Hematopoietic multipotent progenitor cell treated with erythropoietin and hydrocortisone succinate and interleukin-3 and kit ligand, for 4 days (in vitro differentiated cells): ENCODE results near the gene TSPAN3.

Experiments used
- DNase-seq: peaks from one replicate; pipeline ENCODE4 v3.0.0-alpha.2; 2015

Gene TSPAN3

DNA sequence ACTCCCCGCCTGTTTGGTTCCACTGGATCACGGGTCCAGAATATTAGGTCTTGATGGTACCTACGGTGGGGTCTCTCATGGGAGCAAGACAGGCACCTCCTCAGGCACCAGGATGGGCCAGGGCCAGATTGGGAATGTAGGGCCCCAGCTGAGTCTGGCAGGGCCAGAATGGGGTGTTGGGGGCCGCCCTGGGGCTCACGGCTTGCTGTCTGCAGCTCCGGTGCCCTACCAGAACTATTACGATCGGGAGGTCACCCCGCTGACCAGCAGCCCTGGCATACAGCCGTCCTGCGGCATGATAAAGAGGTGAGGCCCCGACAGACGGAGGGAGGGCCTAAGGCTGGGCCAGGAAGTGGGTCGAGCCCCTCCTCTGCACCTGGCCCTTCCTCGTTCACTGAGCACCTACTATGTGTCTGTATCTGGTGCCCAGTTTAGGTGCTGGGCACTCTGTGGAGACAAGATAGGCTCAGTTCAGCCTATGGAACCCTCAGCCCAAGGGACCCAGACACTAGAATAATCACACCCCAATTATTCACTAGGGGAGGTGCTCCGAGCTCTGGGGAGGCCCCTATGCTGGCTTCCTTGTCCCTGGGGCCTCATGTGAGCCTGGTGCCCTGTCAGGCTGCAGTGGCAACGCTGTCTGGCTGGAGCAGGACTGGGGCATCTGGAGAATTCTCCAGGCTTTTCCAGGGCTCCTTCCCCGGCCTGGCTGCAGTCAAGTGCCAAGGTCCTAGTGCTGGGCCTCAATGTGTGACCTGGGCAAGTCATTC lies 38.1 kb downstream of the TSPAN3 start:
- DNase-seq: no peak

DNA sequence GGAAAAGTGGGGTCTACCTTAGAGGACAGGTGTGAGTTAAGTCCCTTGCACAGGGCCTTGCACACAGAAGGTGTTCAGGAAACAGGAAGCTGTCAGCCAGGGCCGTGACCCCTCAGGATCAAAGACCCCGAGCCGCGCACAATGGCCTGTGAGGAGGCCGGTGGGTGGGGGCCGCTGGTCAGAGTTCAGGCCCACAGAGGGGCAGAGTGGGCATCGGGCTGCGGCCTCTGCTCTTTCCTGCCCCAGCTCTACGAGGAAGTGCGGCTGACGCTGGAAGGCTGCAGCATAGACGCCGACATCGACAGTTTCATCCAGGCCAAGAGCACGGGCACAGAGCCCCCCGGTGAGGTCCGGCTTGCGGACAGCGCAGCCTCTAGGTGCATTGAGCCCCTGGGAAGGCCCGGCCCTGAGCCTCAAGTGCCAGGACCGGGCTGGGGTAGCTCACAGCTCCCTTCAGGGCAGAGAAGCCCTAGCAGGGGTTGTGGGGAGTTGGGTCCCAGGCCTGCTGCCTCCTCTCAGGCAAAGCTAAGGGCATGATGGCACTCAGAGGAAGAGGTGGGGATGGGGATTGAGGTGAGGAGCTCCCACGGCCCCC lies 38.8 kb downstream of the TSPAN3 start:
- no peak for DNase-seq

DNA sequence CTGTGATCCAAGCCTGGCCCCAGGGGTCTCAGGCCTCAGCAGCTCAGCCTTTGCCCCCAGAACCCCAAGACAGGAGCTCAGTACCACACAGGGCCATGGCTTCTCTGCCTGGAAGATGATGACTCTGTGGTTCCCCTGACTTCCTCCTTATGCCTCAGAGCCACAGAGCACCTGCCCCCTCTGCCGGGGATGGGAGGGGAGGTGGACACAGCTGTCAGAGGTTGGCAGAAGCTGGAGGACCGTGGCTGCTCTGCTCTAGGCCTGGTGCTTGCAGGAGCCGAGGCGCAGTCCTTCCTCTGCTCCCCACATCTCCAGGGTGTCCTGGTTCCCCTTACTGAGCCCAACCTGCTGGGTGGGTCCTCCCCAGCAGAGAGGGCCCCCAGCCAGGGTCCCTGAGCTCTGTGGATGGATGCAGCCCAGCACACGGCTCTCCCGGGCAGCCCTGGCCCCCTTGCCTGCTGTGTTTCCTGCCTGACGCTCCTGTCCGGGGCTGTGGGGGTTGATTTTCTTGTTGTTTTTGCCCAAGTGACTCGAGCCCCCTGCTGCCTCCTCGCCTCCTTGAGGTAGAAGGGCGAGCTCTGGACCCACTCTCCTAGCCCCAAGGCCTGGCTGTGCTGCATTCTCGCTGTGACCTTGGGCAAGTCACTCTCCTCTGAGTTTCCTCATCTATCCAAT lies 39.4 kb downstream of the TSPAN3 start:
- peak; percentile 84 for DNase-seq

DNA sequence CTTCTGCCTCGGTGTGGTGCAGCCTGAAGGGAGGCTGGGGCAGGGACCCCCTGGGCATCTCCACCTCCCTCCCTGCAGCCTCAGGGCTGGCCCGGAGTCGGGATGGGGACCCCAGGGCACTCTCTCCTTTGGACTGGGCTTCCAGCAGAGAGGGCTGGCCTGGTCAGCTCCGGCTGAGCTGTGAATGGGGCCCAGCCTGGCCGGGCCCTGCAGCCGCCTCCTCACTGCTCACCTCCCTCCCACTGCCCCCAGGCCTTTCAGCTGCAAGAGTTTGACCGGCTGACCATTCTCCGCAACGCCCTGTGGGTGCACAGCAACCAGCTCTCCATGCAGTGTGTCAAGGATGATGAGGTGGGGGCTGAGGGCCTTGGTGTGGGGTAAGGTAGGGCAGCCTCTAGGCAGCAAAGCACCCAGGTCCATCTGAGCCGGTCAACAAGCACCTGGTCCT lies 40.0 kb downstream of the TSPAN3 start:
- no peak for DNase-seq

DNA sequence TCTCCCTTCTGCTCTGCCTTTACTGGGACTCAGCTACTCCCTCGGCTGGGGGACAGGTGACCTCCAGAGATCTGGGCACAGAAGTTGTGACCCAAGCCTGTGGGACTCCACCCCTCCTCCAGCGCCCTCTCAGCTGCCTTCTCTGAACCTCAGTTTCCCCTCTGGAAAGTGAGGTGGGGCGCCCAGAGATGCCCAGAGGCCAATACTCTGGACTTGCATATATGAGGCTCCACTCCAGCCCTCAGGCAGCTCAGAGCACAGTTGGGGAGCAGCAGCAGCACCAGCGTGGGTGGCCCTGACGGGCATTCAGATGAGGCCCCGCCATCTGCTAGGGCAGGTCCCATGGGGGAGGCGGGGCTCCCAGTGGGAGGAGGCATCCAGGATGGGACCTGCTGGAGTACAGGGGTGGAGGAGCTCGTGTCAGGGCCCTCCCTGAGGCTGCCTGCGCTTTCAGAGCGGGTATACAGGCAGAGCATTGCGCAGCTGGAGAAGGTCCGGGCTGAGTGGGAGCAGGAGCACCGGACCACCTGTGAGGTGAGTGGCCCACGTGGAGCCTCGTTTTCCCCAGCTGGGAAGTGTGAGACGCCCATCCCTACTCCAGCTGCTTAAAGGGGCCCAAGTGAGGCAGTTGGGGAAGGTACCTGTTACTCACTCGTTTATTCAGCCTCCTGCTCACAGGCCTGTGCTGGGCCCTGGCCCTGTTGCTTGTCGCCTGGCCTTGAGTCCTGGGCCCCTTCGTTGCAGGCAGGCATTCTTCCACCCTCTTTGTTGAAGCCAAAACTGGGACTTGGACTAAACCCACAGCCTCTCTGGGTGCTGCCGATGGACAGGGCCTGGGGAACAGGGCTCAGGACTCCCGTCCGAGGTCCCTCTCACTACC lies 40.6 kb downstream of the TSPAN3 start:
- DNase-seq: no peak

DNA sequence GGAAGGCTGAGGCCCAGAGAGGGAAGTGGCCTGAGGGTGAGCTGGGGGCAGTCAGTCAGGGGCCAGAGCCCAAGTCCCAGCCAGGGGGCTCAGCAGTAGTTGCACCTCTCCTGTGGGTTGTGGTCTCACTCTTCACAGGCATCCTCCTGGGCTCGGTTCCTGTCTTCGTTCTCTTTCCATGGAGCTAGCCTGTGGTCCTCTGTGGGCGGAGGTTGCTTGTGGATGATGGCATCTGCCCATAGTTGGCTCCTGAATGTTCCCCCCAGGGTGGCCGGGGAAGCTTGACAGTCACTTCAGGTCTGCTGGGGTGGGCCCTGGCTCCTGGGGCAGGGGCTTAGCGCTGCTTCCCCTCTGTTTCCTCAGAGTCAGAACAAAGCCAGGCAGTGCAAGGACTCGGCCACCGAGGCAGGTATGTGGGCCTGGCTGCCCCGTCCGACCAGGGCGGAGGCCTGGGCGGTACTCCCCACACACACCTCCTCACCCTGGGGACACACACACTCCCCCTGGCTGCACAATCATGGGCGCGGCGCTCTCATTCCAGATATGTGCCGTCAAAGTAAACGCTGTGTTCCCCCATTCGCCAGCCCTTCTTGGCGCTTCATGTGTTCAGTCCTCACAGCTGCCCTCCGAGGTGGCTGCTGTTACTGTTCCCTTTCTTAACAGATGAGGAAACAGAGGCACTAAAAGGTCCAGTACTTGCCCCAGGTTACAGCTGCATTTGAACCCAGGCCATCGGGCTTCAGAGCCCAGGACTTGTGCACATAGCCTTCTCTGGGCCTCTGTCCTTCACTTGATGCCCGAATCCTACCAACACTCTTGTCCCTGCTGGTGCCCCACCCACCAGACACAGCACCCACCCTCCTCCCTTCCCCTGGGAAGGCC lies 41.5 kb downstream of the TSPAN3 start:
- DNase-seq: no peak

DNA sequence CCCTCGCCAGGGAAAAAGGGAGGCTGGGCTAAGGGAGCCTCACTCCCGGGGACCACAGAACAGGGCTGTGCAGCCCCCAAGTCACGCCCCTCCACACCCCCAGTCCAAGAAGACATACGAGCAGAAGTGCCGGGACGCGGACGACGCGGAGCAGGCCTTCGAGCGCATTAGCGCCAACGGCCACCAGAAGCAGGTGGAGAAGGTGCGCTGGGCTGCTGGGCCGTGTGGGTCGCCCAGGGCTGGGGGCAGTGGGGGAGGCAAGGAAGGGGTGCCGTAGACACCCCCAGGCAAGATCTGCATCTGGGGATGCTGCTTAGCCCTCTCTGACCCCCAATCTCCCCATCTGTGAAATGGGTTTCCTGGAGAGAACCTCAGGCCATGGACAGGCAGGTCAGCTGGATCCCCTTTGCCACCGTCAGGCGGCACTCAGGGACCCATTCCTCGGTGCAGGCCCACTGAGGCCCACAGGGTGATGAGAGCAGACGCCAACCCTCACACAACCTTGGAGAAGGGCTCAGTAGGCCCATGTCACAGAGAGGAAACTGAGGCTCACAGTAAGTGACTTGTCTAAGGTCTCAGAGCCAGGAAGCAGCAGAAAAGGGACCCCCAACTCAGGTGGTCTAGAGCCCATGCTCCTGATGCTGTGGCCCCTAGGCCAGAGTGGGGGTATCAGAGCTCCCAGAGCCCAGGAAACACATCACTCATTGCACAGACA lies 42.3 kb downstream of the TSPAN3 start:
- no peak for DNase-seq

DNA sequence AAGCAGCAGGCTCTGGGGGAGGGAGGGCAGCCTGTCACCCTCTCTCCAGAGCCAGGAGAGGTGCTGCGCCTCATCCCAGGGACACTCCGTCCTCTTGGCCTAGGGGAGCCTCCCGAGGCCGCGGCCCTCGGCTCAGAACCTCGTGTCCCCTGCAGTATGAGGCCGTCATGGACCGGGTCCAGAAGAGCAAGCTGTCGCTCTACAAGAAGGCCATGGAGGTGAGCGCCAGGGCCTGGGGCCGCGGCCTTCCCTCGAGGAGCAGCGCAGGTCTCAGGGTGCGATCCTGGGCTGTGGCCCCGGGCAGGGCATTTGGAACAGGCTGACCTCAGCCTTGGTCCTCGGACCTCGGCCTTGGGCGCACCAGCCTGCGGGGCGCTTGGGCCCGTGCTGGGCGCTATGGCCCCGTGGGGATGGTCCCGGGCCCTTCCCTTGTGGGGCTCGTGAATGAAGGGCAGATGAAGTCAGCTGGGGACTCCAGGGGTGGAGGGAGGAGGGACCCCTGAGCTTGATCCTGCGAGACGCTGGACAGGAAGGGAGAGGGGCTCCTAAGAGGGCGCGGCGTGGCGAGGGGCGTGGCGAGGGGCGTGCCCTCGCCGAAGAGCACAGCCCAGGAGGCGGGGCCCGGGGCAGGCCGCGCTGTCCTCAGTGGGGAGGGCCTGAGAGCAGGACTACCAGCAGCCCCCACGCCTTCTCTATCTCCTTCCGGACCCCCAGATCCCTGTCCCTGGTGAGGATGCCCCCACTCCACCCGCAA lies 43.0 kb downstream of the TSPAN3 start:
- no peak for DNase-seq

DNA sequence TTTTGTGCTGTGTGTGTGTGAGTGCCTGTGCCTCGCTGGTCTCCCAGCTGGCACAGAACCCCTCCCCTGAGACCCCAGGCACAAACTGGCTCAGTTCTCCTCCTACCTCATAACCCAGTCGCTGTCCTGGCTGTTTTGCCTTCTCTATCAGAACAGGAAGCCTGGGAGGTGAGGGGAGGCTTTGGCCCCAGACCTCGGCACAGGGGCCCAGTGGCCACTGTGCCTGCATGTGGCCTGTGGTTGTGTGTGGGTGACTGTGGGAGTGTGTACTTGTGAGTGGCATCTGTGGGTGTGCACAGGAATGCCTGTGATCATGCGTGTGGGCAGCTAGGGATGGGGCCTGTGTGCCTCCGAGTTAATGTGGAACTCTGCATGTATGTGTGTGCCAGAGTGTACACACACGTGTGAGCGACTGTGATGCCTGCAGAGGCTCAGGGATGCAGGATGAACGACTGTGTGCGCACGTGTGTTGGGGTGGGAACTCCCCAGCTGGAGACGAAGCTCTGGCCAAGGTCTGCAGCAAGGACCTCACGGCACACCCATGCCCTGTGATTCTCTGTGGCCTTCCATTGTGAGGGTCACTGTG lies 43.7 kb downstream of the TSPAN3 start:
- no peak for DNase-seq

DNA sequence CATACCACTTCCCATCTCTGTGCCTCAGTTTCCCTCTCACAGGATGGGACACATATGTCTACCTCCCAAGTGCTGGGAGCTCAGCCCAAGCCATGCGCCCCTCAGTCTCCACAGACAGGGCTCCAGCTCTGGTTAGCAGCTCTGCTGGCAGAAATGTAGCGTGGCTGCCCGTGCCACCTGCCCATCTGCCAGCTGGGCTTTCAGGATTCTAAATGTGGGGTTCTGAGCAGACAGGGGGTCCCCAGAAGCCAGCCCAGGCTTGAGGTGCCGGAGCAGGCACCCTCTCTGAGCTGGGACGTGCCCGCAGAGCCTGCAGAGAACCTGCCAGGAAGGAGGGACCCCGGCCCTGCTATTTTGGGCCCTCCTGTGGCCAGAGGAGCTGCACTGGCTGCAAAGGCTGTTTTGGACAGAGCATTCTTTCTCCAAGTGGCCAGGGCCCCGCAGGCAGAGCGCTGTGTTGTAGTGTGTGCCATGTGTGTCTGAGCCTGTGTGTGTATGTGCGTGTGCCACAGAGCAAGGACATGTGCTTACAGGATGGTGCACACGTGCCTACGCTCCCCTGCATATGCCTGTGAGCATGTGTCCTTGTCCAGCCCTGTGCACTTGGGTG lies 44.3 kb downstream of the TSPAN3 start:
- DNase-seq: no peak

DNA sequence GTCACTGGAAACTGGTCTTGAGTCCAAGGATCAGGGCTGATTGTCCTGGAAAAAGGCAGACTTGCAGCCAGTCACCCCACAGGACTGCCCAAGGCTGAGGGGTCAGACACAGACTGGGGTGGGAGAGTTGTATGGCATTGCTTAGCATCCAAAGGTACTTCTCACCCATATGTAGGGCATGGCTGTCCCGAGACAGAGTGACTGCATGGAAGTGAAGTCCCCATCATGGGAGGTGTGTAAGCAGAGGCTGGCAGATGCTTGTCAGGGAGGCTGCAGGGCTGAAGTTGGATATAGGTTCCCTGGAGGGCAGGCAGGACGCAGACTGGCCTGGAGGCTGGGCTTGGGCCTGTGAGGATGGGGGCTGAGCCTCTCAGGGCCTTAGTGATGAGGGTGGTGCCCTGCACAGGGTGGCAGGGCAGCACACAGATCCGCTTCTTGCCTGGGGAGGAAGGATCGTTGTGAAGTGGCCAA lies 44.9 kb downstream of the TSPAN3 start:
- DNase-seq: no peak

DNA sequence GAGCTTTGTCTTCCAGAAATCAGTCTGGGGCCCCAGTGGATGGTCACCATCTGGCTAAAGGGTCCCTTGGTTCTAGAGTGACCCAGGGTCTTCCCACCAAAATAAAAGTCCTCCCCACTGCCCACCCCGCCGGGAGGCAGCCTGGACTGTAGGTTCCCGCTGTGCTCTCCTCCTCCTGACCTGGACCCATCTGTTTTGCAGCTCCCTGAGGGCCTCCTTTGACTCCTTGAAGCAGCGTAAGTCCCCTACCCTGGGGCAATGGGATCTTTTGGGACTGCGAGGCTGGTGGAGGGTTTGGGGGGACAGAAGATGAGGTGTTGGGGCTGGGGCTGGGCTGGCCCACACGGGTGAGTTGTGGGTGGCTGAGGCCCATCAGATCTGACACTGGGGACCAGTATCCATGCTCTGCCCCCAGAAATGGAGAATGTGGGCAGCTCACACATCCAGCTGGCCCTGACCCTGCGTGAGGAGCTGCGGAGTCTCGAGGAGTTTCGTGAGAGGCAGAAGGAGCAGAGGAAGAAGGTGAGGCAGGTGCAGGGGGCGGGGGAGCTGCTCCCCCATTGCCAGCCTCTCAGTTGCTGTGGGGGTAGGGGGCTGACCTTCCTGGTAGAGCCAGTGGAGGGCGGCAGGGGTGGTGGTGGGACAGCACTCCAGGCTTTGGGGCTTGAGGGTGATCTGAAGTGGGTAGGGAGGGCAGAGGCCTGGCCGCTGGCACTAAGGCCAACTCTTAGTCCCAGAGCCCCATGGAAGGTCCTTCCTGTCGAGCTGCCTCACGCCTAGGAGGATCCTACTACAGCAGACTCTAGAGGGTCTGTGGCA lies 45.6 kb downstream of the TSPAN3 start:
- no peak for DNase-seq

DNA sequence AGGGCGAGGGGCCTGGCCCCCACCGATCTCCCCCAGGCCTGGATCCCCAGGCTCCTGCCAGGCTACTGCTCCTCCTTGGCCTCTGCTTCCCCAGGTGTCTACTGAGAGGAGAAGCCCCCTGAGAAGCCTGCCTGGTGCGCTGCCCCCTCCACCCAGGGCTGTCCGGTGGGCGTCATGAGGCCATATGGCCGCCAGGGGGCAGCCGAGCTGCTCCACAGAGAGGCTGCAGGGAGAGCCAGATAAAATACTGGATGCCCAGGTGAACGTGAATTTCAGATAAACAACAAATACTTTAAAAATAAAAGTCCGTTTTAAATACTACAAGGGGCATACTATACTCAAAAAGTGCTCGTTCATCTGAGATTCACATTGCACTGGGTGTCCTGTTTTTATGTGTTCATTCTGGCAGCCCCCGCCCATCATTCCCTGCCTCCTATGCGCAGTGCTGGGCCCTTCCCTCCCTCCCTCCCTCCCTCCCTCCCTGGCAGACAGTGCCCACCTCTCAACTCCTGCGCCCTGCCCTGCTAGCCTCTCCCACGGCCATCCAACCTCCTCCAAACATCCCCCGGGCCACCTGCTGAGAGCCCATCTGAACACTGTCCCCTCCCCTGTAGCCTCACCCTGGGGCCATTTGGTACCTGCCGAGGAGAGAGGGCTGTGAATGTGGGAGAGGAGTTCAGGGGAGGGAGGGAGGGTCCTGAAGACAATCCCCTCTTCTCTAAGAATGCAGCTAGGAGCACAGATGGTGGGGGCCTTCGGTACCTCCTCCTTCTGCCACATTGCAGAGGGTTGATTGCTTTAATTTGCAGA lies 46.4 kb downstream of the TSPAN3 start:
- peak; percentile 75 for DNase-seq

DNA sequence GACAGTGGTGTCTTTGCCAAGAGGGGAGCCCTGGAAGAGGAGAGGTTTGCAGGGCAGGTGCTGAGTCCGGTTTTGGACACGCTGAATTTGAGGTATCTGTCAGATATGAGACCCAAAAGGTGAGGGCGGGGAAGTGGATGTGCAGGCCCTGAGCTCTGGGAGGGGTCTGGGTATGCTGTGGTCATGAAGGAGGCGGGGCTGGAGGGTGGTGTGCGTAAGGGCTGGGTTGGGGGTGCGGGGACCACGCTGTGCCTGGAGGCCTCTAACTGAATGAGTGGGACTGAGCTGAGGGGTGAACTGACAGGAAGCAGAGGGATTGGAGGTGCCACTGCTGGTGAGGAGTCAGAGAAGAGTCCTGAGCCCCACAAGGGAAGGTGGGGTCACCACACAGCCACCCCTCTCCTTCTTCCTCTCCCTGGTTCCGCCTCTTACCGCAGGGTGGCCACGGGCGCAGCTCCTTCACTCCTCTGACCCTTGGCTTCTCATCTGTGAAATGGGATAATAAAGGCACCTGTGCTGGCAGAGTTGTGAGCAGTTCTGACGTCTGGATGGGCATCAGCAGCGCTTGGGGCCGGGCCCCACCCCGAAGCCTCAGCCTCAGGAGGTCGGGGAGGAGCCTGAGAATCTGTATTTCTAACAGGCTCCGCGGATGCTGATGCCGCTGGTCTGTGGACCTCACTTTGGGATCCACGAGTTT lies 47.2 kb downstream of the TSPAN3 start:
- no peak for DNase-seq

DNA sequence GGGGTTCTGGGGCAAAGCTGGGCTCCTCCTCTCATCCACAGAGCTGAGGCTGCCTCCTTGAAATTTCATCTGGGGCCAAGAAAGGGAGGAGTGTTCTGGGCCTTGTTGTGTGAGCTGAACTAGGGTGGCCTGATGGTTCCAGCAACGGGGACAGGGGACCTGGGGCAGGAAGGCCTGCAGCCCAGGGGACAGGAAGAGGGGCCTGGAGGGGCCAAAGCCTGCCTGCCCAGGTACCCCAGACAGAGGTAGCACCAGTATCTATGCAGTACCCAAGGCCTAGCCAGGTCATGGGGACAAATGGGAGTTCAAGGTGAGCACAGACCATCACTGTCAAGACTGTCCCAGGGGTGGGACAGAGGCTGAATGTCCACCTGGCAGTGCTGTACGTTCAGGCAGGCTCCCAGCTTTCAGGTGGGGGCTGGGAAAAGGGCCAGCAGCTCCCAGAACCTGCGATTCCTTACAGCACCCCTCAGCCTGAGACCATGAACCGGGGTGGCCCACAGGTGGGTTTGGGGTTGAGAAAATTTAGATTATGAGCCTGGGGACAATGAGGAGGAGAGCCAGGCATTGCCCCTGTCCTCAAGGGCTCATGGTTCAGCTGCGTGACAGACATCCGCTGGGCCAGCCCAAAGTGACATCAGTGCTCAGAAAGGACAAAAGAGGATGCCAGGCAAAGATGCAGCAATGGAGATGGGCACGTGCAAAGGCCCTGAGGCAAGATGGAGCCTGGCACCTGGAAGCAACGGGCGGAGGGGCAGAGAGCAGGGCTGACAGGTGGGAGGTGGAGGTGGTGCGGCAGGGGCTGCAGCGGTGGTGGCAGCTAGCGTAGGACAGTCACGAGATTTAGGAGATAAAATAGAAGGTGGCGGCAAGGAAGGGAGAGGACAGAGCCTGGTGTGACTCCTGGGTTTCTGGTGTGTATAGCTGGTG lies 48.0 kb downstream of the TSPAN3 start:
- DNase-seq: no peak

DNA sequence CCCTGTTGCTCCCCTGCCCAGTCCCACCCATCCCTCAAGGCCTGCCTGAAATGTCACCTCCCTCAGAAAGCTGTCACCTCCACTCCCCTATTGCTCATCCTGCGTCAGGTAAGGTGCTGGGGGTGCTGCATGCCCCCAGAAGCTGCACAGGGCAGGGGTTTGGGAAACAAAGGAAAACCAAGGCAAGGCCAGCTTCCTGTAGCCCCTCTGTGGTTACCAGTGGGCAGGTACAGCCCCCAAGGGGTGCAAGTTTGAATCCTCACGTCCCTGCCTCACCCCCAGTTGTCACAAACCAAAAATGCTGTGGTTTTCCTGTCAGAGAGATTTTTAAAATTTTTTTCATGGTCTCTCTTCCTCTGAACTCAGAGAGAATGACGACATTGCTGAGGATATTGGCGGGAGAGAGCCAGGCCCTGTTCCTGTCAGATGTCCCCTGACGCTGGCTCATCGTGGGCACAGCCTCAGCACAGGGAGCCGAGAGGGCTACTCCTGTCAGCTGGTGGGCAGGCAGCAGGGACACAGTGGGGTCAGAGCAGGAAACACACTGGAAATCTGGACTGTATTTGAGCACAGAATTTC lies 49.0 kb downstream of the TSPAN3 start:
- DNase-seq: peak; percentile 51
